EH (cell line): Measurements from ENCODE around the gene NUDT21.

Experiments
- DNase-seq: peaks from one replicate; pipeline ENCODE4 v3.0.0-alpha.2; 2015; ENCODE audit warnings: low read depth

The NUDT21 gene

DNA sequence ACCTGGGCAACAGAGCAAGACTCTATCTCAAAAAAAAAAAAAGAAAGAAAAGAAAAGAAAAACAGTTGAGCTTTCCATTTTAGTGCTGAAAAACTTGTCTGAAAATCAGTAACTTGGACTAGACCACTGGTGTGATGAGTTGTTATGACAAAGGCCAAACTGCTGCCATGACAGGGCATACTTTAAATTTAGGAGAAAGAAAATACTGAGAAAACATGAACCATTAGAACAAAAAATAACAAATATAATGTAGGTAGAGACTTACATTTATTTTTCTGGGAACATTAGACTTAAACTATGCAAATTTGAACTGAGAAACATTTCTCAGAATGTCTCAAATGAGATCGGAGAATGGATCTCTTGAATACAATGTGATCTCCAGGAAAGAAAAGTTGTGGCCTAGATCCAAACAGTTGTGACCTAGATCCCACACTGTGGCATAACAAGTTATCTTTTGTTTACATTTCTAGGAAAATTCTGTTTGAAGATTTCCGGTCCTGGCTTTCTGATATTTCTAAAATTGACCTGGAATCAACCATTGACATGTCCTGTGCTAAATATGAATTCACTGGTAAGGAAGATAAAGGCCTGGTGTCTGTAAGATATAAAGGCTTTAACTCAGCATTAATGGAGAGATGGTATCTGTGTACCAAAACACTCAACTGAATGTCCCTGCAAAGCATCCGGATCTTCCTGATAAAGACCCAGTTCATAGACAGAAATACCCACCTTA is 11.1 kb upstream of the NUDT21 start:
- DNase-seq = no peak

DNA sequence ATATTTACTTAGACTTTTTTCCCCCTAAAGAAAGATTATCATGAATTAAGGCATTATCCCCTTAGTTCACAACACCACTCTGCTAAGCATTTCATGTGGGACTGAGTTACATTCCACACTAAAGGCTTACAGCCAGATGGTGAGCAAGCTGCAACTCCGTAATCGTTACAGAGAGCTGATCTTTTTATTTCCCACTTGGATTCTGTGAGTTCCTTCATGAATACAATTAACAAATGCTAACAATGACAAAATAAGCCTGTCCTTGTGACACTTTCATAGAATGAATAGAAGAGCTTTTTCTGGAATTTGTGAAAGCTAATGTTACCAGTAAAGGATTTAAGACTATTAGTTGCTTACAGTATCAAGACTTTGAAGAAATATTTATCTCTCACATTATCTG is 9.0 kb upstream of the NUDT21 start:
- no peak for DNase-seq

DNA sequence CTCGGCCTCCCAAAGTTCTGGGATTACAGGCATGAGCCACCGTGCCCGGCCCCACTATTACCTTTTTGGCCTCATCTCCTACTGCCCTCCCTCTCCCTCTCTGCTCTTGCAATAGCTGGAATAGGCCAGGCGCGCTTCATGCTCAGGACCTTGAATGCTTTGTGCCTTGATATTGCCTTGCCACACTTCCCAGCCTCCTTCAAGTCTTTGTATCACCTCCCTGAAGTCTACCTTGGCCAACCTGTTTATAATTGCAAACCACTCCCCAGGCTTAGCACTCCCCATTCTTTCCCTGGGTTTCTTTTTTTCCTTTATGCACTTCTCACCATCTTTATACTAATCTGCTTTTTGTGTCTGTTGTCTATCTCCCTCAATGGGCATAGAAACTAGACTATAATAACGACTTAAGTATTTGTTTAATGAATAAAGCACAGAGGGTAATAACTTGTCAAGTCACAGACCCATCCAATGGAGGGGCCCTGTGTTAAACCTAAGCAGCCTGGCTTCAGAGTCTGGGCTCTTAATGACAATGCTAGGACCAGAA is 6.9 kb upstream of the NUDT21 start:
- DNase-seq = no peak

DNA sequence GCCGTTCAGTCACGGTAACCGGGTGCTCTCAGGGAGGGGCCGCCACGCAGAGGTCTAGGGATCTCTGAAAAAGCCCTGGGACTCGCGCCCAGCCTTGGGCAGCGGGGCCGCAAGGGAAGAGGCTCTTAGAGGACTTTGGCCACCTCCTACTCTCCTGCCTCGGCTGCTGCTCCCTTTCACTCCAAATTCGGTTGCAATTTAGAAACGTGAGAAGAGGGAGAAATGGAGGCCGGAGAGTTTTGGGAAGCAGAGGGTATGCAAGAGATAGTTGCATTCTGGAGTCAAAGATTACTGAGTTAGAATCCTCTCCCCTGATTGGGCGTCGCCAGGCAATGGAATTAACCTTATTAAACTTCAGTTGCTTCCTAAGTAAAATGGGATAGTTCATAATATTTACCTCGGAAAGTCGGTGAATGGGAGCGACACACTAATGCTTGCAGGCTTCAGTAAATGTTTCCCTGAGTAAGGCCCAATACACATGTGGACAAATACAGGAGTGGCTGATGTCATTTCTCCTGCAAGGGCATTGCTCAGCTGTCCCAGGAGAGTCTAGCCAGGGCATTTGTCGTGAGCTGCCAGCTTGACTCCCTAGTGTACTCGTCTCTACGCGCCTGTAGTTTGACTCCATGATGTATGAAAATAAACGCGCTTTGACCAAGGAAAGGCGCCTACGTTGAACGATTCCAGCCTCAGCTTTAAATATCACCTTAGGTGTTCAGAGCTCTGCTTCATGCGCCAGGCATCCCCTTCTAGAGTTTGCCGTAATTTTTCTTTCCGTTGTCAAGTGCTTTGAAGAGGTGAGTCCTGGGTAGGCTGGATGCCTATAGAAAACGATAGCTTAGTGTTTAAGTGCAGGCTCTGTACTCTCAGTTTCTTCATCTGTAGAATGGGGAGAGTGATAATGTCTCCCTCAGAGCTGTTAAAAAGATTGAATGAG is 889 bp upstream of the NUDT21 start:
- DNase-seq = peak; percentile 58

DNA sequence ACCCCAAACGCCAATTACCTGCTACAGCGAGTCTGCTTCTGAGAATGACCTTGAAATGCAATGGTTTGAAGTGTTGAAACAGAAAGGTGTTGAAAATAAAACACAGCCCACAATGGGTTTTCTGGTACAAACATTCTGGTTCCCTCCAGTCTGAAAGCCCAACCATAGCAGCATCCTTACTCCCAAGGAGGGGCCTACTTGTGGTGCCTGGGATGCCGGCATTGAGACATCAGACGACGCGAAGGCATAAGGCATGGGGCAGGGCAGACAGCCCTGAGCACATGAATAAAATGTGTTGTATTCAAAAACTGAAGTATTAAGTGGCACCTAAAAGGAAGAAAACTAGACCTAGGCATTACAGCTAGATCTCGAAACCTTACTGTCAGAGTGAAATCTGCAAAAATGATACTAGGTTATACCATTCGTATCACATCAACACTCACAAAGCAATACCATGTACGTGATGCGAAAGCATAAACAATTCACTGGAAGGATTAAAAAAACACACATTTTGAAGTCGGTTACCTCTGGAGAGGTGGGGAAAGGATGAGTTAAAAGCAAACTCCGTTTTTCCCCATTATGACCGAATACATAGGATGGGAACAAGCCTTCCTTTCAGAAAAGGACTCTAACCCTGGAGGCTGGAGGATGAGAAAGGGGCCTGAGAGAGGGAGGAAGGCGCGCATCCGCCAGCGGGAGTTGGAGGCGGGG is 702 bp downstream of the NUDT21 start:
- peak; percentile 21 for DNase-seq

DNA sequence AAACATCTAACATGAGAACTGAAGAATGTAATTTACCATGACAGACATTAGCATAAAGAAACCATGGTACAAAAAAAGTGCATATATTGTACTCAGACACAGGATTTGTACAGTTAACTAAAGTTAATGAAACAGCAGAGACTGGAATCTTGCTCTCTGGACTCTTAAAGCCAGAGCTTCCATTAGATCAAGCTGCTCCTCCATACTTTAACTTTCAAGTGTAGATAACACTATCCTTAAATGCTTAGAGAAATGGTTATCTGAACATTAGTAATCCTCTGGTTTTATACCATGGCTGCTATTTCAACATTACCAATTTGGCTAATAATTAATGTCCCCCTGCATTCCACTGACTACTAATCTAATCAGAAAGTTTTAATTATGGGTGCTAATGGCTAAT is 3.1 kb downstream of the NUDT21 start:
- DNase-seq = no peak

DNA sequence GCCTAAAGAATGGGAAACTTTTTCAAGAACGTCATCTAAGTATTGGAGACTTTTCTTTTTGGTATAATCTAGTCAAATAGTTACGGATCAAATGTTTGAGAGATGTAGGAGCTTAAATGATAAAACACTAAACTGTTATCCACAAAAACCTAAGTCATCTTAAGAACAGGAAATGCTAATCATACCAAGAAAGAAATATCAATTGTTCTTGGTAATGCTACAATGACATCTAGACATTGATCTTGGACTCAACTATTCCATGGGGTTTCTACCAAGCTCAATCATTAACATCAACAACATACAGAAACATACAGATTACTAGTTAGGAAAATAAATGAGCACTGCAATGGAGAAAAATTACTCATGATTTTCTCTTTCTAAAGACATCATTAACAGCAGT is 3.8 kb downstream of the NUDT21 start:
- no peak for DNase-seq

DNA sequence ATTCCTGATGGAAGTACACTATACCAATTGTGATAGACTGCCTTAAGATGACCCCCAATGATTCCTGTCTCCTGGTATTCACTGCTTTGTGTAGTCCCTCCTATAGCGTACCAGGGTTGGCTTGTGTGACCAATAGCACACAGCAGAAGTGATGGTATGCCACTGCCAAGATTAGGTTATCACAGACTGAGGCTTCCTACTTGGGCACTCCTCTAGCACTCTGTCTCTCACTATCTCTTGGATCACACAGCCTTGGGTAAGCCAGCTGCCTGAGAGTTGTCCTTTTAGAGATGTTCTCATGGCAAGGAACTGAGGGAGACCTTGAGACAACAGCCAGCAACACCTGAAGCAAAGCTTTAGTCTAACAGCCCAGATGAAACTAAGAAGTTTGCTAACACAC is 13.1 kb downstream of the NUDT21 start:
- DNase-seq = no peak

DNA sequence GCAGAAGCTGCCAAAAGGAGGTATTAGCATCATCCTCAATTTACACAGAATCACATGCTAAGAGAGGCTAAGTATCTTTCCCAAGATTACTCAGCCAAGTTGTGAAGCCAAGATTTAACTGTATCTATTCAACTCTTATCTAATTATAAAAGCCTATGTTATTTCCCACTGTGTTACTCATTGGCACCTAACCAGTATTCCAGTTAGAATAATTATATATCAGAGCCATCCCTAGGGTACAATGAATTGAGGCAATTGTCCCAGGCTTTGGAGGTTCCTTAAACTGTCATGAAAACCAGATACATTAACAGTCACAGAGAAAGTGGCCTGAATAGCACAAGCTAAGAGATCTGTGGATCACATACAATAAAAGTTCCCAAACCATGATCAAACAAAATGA is 14.9 kb downstream of the NUDT21 start:
- DNase-seq = no peak

DNA sequence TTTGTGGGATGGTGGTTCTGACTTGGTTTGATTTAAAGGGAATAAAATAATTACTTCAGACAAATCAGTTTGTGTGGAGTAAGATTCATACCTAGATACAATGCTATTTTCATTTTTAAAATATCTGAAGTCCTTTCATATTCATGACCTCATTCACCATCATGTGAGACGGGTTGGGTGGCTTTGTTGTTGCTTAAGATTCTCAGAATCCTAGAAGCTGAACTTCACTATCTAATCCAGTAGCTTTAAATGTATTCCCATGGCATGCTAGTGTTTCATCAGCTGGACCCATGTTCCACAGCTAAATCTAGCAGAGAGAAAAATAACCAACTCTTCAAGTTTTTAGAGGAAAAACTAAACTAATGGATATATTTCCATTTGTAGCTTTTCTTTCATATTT is 23.0 kb downstream of the NUDT21 start:
- no peak for DNase-seq

DNA sequence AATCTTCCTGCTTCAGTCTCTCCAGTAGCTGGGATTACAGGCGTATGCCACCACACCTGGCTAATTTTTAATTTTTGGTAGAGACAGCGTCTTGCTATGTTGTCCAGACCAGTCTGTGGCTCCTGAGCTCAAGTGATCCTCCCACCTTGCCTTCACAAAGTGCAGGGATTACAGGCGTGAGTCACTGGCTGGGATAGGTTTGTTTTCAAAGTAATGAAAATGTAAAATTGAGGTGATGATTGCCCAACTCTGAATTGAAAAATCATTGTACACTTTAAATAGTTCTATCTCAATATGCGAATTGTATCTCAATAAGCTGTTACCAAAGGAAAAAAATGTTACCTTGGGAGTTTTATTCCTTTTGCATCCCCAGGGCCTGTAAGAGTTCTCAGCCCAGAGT is 24.5 kb downstream of the NUDT21 start:
- DNase-seq = no peak

DNA sequence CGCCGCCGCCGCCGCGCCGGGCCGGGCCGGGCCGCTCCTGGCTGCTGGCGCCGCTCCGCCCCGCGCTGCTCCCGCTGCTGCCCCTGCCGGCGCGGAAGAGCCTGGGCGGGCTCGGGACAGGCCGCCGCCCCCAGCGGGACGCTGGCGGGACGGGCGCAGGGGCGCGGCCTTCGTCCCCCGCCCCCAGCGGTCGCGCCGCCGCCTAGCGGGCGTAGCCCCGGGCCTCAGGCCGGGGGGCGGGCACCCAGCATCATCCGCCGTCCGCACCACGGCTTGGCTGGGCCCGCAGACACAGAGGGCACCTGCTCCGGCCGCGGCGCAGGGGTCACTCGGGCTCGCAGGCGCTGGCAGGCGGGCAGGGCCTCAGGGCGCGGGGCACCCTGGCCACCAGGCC is 25.7 kb downstream of the NUDT21 start, which contains the start of gene AMFR:
TSS of gene AMFR (minus strand) at position 107 of the 394 bp plus-strand sequence. CDS start 218 bp downstream, outside the sequence.
- peak; percentile 86 for DNase-seq

DNA sequence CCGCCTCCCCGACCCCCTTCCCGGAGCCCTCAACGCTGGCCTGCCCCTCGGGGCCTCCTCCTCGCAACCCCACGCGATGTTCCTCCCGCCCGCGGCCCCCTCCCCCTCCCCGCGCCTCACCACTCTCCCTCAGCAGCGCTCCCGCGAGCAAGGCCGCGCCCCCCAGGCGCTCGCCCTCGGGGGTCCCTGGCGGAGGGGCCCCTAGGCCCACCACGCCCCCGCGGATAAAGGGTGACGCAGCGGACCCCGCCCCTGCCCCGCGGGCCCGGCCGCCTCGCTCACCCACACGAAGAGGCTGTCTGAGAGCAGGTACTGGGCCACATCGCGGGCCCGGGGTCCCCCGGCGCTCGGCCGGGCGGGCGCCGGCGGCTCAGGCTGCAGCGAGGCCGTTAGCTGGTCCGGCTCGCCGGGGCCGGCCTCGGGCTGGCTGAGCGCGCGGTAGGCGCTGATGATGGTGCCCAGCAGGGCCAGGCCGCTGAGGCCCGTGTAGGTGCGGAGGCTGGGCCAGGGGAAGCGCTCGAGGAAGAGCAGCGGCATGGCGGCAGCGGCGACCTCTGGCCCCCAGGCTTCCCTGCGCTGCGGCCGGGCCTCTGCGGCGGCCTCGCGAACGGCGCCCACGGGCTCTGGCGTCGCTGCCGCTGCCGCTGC is 26.2 kb downstream of the NUDT21 start:
- DNase-seq = peak; percentile 30

DNA sequence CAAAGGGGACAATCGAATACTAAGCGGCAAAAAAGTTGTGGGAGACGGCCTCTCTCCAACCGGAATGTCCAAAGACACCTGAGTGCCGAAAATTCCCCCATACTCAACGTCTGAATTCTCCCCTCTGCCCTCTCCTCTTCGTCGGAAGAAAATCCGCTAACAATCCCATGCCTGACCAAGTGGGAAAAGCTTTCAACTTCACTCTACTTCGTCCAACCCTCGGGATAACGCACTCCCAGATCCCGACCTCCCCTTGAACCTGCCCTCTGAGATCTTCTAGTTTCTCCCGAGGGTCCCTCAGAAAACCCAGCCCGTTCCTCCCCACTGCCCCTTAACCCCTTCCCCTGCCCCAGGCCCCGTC is 26.7 kb downstream of the NUDT21 start:
- peak; percentile 23 for DNase-seq

DNA sequence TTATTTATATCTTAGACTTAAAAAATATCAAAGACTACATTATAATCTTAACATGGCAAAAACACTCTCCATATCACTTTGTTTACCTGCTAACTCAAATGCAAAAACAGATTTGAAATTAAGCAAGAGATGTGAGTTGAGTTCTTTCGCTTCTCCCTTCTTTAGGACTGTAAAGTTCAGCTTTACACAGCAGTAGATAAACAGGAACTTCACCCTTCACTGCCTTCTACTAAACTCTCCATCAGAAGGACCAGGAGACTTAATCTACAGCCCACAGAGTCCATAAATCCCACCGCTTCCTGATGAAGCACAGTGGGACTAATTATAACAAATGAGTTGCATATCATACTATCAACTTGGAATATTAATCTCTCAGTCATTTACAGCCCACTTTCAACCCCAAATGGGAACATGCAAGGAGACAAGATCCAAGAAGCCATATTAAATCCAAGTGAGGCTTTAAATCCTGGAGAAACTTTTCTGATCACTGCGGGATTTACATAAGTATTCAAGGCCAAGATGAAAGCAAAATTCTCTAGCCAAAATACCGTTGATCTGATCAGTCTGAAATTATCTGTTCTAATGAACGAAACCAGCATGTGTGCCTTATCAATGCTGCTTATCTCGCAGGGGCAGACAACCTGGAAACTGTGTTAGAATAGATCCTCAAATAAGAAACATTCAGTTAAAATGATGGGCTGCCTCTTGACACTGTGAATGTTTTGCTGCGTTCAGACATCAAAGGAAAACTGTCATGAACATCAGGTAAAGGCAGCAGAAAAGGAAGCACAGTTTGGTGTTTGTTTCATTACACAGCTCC is 27.3 kb downstream of the NUDT21 start:
- peak; percentile 12 for DNase-seq

DNA sequence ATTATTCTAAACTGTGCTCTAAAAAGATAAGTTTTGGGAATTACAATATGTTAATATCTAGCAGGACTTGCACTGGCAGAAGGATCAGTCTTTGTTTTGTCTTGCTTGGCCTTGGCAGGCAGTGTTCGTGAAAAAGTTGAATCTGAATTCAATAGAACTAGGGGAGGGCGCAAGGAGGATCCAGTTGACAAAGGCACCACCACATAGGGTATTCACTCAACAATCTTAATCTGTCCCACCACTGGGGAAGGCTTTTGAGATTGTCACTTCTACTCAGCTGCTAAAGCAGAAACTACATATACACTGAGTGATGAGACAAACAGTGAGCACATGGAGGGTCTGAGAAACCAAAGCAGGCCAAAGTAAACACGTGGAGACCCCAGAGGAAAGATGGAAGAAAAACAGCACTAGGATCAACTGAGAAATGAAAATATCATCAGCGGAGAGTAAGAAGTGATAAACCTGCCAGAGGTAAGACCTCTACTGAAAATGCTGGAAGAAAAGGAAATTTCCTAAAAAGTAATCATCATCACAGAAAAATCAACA is 28.2 kb downstream of the NUDT21 start:
- no peak for DNase-seq

DNA sequence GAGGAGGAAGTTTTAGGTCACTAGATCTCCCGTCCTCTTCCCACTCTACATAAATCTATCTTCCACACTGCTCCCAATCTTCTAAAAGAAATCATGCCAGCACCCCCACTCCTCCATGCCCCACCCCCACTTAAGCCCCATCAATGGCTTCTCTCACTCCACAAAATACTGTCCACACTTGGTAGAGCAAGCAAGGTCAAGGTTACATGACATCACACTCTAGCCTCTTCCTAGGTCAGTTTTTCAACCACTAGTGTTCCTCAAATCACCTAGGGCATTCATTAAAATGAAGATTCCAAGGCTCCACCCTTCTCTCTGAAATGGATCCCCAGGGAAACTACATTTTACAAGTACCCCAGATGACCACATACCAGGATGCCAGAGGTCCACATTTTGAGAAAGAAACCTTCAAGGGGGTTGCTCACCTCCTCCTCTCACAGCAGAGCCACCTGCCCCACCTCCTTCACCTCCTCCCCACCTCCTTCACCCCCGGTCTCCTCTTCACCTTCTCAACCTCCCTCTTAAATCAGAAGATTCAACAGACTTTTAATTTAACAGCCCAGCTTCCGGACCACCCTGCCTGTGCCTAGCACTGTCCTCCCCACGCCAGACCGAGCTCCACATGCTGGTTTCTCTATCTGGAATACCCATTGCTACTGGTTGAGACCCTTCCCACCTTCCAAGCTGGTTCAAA is 29.0 kb downstream of the NUDT21 start:
- no peak for DNase-seq

DNA sequence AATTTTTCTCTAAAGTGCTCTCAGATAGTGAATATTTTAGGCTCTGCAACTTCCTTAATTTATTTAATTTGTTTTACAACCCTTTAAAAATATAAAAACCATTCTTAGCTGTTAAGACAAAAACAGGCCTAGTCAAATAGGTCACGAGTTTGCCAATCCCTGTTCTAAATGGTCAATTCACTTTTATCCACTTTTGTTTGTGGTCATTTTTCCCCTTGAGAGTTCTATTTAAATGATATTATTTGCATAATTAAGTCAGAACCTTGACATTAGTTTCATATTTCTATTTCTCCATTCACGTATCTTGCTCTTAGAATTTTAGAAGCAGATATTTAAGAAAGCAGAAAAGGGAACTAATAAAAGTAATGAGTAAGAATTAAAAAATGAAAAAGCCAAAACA is 29.8 kb downstream of the NUDT21 start:
- DNase-seq = no peak

DNA sequence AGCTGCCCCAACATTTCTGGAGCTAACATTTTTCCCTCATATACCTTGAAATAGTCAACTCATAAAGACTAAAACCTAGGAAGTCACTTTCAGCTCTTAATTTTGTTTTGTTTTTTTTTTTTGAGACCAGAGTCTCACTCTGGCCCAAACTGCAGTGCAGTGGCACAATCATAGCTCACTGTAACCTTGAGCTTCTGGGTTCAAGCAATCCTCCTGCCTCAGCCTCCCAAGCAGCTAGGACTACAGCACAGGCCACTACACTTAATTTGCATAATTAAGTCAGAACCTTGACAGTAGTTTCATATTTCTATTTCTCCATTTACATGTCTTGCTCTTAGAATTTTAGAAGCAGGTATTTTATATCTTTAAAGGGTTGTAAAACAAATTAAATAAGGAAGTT is 30.5 kb downstream of the NUDT21 start:
- no peak for DNase-seq
